A549 (cell line): ENCODE results near the gene TTI1.

ENCODE experiments used
- CEBPB ChIP-seq, 2 experiments: fragments of >200 bp in 1 of 2; sonication (Bioruptor Twin) in 1 of 2; formaldehyde crosslinking in 1 of 2; IDR thresholded peaks; 2 replicates each; pipeline ENCODE4 v1.6.1; 2012 to 2016
- MAFK ChIP-seq: fragments of 450-650 bp; IDR thresholded peaks from 2 replicates; pipeline ENCODE4 v1.6.1; 2014; ENCODE audit not compliant: partially characterized antibody
- MAZ ChIP-seq: fragments of 150-350 bp; IDR thresholded peaks from 2 replicates; pipeline ENCODE4 v1.6.1; 2014; ENCODE audit warnings: antibody characterized with exemption, low read depth, low read length, borderline replicate concordance
- NFE2L2 ChIP-seq: fragments of 150-350 bp; conservative IDR thresholded peaks from 2 replicates; pipeline ENCODE4 v1.6.1; 2014; ENCODE audit warnings: low read length
- TFCP2L1 ChIP-seq: fragments of 250-450 bp; sonication (Bioruptor Pico); IDR thresholded peaks from 2 replicates; pipeline ENCODE4 v1.5.0; 2021; ENCODE audit warnings: mild to moderate bottlenecking
- TP53 ChIP-seq: fragments of 250-450 bp; sonication (Bioruptor Pico); IDR thresholded peaks from 2 replicates; pipeline ENCODE4 v1.5.0; 2021; ENCODE audit warnings: mild to moderate bottlenecking, moderate library complexity
- TF ChIP-seq, protein P1 (sequence below): fragments of >200 bp; sonication (Bioruptor Twin); formaldehyde crosslinking; IDR thresholded peaks from 3 replicates; pipeline ENCODE4 v1.5.1; 2016
- TF ChIP-seq, protein P2 (sequence below): fragments of 150-350 bp; IDR thresholded peaks from 2 replicates; pipeline ENCODE4 v1.6.1; 2014; ENCODE audit warnings: low read depth, mild to moderate bottlenecking, low read length

DNA sequence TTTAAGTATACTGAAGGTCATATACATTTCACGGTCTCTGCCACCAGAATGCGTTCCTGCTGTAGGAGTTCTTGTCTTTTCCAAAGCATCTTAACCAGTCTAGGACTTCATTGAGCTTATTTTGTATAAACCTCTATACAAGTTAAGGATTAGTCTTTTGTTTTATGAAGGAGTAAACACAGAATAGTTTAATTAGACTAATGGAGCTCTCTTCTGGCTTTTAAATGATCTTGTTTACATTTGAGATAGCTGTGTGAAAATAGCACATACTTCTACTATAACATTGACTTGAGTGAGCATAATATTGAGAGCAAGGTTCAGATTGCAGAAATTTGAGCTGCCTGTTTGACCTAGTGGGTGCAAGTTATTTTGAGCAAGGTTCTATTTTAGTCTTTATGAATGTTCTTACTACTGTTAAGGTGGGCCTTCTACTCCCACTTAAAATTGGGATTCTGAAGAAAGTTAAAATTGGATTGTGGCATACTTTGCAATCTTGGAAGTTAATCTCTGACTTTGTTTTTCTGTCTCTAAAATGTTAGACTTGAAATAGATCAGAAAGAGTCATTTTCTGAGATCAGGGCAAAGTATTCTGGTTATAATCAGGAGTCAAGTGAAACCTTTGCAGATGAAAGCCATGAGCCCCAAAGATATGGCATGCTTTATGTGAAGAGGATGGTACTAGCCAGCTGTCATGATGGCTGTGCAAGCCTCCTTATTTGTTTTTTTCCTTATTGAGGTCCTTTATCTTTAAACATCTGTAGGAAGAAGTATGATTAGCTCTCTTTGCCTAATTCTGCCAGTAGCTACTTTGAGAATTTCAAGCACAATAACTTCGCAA lies 42.1 kb upstream of the TTI1 start:
- TF ChIP-seq TFCP2L1 (CRISPR knock-in tag) (no peak), MAZ (no peak), MAFK (no peak), NFE2L2 (no peak), CEBPB (IDR thresholded peaks at IDR 0.05) (no peak), TP53 (CRISPR knock-in tag) (no peak)
- TF ChIP-seq, protein P1, sequence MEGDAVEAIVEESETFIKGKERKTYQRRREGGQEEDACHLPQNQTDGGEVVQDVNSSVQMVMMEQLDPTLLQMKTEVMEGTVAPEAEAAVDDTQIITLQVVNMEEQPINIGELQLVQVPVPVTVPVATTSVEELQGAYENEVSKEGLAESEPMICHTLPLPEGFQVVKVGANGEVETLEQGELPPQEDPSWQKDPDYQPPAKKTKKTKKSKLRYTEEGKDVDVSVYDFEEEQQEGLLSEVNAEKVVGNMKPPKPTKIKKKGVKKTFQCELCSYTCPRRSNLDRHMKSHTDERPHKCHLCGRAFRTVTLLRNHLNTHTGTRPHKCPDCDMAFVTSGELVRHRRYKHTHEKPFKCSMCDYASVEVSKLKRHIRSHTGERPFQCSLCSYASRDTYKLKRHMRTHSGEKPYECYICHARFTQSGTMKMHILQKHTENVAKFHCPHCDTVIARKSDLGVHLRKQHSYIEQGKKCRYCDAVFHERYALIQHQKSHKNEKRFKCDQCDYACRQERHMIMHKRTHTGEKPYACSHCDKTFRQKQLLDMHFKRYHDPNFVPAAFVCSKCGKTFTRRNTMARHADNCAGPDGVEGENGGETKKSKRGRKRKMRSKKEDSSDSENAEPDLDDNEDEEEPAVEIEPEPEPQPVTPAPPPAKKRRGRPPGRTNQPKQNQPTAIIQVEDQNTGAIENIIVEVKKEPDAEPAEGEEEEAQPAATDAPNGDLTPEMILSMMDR, result no peak
- TF ChIP-seq, protein P2, sequence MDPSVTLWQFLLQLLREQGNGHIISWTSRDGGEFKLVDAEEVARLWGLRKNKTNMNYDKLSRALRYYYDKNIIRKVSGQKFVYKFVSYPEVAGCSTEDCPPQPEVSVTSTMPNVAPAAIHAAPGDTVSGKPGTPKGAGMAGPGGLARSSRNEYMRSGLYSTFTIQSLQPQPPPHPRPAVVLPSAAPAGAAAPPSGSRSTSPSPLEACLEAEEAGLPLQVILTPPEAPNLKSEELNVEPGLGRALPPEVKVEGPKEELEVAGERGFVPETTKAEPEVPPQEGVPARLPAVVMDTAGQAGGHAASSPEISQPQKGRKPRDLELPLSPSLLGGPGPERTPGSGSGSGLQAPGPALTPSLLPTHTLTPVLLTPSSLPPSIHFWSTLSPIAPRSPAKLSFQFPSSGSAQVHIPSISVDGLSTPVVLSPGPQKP, result no peak
